ENCODE data around the gene INSR.

The INSR gene

DNA sequence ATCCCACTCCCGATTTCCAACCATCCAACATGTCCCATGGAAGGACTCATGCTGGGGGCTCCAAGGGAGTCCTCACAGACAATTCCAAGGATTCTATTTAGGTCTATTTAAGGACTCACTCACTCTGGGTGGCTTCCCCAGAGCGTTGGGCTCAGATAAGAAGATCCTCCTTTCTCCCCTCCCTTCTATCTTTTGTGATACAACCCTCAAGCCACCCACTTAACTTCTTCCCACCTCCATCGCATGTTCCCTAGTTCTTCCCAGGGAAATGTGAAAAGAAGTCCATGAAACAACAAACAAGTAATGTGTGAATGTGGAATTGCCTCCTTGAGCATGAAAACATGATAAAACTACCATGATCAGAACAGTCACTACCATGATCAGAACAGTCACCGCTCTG, 29.4 kb downstream of the INSR start:
- POLR2A ChIA-PET = no interaction called here
- CTCF ChIA-PET = no interaction called here
- TF ChIP-seq, protein P1, sequence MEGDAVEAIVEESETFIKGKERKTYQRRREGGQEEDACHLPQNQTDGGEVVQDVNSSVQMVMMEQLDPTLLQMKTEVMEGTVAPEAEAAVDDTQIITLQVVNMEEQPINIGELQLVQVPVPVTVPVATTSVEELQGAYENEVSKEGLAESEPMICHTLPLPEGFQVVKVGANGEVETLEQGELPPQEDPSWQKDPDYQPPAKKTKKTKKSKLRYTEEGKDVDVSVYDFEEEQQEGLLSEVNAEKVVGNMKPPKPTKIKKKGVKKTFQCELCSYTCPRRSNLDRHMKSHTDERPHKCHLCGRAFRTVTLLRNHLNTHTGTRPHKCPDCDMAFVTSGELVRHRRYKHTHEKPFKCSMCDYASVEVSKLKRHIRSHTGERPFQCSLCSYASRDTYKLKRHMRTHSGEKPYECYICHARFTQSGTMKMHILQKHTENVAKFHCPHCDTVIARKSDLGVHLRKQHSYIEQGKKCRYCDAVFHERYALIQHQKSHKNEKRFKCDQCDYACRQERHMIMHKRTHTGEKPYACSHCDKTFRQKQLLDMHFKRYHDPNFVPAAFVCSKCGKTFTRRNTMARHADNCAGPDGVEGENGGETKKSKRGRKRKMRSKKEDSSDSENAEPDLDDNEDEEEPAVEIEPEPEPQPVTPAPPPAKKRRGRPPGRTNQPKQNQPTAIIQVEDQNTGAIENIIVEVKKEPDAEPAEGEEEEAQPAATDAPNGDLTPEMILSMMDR (IDR thresholded peaks at IDR 0.05; ENCODE audit: insufficient read depth, low read length, missing control alignments) = no peak
- no peak overlapping the region for H3K4me3 ChIP-seq (ENCODE audit: low read depth, low read length)
- no peak for DNase-seq (ENCODE audit: low read depth, low spot score)

DNA sequence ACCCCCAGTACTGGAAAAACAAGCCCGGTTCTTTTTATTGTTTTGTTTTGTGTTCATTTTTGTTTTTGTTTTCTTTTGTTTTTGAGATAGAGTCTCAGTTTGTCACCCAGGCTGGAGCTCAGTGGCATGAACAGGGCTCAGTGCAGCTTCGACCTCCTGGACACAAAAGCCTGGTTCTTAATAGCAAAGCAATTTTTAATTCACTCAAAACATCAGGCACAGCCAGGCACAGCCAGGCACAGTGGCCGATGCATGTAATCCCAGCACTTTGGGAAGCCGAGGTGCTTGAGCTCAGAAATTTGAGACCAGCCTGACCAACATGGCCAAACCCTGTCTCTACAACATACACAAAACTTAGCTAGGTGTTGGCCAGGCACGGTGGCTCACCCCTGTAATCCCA, 30.7 kb downstream of the INSR start:
- CTCF ChIA-PET = no interaction called here
- H3K4me3 ChIP-seq (ENCODE audit: low read depth, low read length) = no peak overlapping the region
- POLR2A ChIA-PET = no interaction called here
- no peak for DNase-seq (ENCODE audit: low read depth, low spot score)
- TF ChIP-seq, protein P1 (IDR thresholded peaks at IDR 0.05; ENCODE audit: insufficient read depth, low read length, missing control alignments) = no peak

DNA sequence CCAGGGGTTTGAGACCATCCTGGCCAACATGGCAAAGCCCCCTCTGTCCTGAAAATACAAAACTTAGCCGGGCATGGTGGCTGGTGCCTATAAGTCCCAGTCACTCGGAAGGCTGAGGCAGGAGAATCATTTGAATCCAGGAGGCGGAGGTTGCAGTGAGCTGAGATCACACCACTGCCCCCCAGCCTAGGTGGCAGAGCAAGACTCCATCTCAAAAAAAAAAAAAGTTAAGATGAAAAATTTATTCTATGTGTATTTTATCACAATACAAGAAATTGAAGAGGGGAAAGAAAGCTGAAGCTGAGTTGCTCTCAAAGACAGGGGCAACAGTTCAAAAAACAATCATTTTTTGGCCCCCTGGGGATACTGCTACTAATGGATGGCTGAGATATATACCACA, 31.1 kb downstream of the INSR start:
- no peak for DNase-seq (ENCODE audit: low read depth, low spot score)
- TF ChIP-seq, protein P1 (IDR thresholded peaks at IDR 0.05; ENCODE audit: insufficient read depth, low read length, missing control alignments) = no peak
- ChIA-PET CTCF (no interaction called here), POLR2A (no interaction called here)
- H3K4me3 ChIP-seq (ENCODE audit: low read depth, low read length) = no peak overlapping the region

DNA sequence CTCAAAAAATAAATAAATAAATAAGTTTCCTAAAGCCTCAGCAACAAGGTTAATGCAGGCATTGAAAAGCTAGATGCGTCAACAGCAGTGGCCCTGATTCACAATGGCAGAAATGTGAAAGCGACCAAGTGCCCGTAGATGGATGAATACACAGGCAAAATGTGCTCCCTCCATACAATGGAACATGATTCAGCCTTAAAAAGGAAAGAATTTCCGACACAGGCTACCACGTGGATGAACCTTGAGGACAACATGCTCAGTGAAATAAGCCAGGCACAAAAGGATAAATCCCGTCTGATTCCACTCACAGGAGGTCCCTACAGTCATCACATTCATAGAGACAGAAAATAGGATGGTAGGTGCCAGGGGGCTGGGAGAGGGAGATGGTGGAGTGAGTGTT, 31.7 kb downstream of the INSR start:
- TF ChIP-seq, protein P1 (IDR thresholded peaks at IDR 0.05; ENCODE audit: insufficient read depth, low read length, missing control alignments) = no peak
- DNase-seq (ENCODE audit: low read depth, low spot score) = no peak
- no peak overlapping the region for H3K4me3 ChIP-seq (ENCODE audit: low read depth, low read length)
- ChIA-PET CTCF (no interaction called here), POLR2A (no interaction called here)

DNA sequence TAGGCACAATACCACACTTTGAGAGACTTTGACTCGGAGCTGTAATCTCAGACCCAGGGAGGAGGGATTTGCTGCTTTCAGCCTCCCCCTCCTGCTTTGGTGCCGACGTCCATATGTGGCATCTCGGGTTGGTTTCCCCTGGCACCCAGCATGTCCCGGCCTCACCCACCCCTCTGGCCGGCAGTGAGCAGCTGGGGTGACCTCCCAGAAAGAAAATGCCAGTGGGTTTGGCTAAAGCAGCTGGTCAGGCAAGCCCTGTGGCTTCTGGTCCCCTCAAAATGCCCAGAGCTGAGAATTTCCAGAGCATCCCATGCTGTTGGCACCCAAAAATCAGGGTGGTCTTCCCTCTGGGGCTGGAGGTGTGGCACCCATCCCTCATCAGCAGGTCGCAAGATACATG, 34.1 kb downstream of the INSR start:
- no peak overlapping the region for H3K4me3 ChIP-seq (ENCODE audit: low read depth, low read length)
- ChIA-PET CTCF (interaction anchor here (0.9 to 1.0 kb wide), 2 partner anchors 18 to 111 kb away, joined by 3 read pairs; no protein-coding TSS in a partner anchor), POLR2A (no interaction called here)
- TF ChIP-seq, protein P1 (IDR thresholded peaks at IDR 0.05; ENCODE audit: insufficient read depth, low read length, missing control alignments) = no peak
- DNase-seq (ENCODE audit: low read depth, low spot score) = no peak

DNA sequence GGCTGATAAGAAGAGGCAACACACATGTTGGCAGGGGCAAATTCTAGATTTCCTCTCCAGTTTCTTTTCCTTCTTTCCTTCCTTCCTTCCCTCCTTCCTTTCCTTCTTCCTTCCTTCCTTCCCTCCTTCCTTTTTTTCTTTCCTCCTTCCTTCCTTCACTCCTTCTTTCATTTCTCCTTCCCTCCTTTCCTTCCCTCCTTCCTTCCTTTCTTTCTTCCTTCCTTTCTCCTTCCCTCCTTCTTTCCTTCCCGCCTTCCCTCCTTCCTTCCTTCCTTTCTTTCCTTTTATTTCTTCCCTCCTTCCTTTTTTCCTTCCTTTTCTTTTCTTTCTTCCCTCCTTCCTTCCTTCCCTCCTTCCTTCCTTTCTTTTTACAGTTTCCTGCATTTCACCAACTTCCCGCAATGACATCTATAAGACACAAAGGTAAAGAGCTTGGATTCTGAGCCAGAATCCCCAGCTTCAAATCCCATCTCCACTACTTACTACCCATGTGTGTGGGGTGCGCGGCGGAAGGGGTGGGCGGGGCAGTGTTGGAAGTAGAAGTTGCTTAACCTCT, 35.3 kb downstream of the INSR start:
- H3K4me3 ChIP-seq (ENCODE audit: low read depth, low read length) = no peak overlapping the region
- TF ChIP-seq, protein P1 (IDR thresholded peaks at IDR 0.05; ENCODE audit: insufficient read depth, low read length, missing control alignments) = no peak
- POLR2A ChIA-PET = no interaction called here
- DNase-seq (ENCODE audit: low read depth, low spot score) = no peak
- CTCF ChIA-PET = interaction anchor here (0.7 kb wide), 1 partner anchor 14 kb away, joined by 3 read pairs; no protein-coding TSS in a partner anchor

Measured in AG04449 (cell line).